HuH-7.5 (cell line): ENCODE data around the gene ALPK3.

Experiments used
- DNase-seq: peaks from one replicate; pipeline ENCODE4 v3.0.0; 2011; ENCODE audit warnings: low spot score

Gene ALPK3

GRCh38 chr15:84816694-84817465, at the start of gene ALPK3:
Gene ALPK3 (plus strand): TSS chr15:84817356. CDS start chr15:84817453, 97 bp downstream.
- DNase-seq: no peak

DNA sequence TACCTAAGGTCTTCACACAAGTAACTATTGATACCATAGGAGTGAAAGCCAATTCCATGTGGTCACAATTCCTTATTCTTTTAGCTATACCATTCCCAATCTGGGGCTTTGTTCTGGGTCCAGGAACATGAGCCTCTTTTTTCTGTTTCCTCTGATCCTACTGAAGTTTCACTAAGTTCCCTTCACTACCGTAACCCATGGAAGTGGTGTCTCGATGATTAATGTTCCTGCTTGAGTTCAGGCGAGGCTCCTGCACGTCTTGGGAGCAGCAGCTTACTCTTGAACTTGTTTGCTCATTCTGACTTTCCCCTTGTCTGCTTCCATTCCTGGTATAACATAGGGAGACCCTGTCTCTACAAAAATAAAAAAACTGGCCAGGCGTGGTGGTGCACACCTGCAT, 45.1 kb upstream of the ALPK3 start:
- no peak for DNase-seq

GRCh38 chr15:84772467-84772866, 44.7 kb upstream of the ALPK3 start:
- no peak for DNase-seq

DNA sequence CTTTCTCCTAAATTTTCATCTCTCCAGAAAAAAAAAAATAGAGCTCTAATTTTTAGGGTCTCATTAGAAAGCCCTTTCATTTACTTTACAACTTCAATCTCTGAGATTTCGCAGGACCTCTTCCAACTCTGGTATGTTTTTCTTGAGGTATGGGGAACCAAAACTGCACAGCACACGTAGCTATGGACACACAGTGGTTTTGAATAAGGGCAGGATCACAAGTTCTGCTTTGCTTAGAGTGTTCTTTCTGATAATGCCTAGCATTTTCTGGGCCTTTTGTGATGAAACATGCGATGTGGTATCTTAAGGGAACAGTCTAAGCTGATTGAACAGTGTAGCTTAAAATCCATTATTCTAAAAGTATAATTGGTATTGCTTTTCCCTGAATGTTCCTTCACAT, 43.4 kb upstream of the ALPK3 start:
- DNase-seq: no peak

DNA sequence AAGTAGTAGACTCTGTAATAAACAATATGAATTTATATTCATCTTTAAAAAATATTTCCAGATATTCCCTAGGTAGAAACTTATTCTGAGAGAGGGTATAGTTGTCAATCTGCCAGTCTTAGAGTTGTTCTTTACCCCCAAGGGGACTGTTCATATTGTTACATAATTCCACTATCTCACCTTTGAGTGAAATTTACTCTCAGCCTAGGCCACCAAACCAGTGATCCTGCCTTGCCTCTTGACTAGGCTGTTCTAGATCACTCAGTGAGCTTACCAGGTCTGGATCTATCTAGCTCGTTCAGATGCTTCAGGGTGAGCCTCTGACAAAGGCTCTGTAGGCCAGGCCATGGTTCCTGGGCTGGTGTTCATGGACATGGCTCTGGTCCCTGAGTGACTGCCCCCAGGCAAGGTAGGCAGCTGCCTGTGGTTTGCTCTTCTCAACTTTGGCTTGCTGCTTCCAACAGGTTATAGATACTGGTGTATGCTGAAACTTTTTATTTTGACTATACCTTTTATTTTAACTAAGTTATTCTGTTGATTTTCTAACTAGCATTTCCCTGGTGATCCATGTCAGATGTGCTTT, 41.2 kb upstream of the ALPK3 start:
- DNase-seq: no peak

GRCh38 chr15:84778194-84778593, 39.0 kb upstream of the ALPK3 start:
- DNase-seq: no peak

DNA sequence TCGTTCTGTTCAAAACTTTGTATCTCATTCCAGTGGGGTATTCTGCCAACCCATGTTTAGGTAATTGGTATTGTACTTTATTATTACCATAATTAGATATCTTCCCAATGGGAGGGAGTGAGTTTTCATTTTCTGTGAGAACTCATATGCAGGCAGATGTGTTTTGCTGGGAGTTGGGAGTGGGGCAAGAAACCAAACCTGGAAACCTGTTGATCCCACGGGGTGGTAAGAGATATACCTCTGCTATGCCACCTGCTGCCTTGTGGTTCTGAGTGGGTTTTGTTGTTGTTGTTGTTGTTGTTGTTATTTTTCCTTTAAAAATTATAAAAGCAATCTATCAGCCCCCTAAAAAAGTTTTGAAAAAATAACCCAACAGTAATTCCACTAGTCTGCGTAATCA, 36.7 kb upstream of the ALPK3 start:
- DNase-seq: no peak

GRCh38 chr15:84781495-84781894, 35.7 kb upstream of the ALPK3 start:
- DNase-seq: no peak

DNA sequence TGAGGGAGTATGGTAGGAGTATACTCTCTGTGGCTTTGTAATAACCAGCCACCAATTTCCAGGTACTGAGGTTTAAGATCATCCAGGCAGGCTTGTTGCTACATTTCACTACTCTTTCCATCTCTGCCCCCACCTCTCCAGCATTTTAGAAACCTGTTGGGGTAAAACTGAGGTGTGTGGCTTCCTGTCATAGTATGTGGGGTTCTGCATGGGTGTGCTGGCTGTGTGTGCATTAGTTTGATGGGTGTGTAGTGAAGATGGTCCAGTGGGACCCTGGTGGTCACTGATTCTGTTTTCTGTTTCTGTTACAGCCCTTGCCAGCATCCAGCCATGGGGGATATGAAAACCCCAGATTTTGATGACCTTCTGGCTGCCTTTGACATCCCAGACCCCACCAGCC, 34.8 kb upstream of the ALPK3 start:
- DNase-seq: no peak

GRCh38 chr15:84783493-84784251, 33.5 kb upstream of the ALPK3 start:
- no peak for DNase-seq

- no peak for DNase-seq
Measured at GRCh38 chr15:84784262-84784661, 32.9 kb upstream of the ALPK3 start.

- DNase-seq: no peak
Measured at GRCh38 chr15:84785053-84785452, 32.1 kb upstream of the ALPK3 start.

DNA sequence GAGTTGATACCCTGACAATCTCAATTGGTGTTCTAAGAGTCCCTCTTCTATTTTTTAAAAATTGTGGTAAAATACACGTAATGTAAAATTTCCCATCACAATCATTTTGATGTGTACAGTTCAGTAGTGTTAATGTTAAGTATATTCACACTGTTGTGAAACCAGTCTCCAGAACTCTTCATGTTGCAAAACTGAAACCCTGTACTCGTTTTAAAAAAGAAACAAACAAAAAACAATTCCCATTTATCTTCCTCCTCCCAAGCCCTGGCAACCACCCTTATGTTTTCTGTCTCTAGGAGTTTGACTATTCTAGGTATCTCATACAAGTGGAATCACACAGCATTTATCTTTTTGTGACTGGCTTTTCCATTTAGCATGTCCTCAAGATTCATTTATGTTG, 28.7 kb upstream of the ALPK3 start:
- no peak for DNase-seq

DNA sequence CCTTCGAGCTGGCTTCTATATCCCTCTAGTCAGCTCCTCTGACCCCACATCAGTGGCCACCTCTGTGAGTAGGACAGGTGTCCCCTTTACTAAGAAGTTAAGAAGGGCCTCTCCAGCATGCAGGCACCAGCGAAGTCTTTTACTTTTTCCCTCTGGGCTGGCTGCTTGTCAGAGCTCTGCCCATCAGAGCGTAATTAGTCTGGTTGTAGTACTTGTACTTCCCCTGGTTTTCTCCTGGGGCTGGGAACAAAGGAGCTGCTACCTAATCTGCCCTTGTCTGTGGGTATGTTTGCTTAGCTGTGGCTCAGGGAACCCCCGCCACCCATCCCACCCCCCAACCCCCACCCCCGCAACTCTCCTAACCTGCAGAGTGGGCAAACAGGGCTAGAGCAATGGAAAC, 27.4 kb upstream of the ALPK3 start:
- DNase-seq: no peak

GRCh38 chr15:84790676-84791075, 26.5 kb upstream of the ALPK3 start:
- no peak for DNase-seq

DNA sequence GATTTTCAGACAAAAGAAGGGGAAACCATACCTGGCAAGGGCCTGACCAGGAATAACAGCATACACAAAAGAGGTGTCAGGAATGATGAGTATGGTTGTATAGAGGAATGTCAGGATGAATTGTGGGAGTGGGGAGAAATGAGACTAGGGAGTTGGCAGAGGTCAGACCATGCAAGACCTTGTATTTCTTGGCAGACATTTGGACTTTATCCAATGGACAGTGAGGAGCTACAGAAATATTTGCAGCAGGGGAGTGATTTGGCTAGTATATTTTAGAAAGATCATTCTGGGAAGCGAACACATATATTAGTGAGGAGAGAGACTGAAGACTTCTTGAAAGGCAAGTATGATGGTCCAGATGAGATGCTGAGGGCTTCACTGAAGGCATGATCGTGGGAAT, 25.4 kb upstream of the ALPK3 start:
- DNase-seq: no peak

DNA sequence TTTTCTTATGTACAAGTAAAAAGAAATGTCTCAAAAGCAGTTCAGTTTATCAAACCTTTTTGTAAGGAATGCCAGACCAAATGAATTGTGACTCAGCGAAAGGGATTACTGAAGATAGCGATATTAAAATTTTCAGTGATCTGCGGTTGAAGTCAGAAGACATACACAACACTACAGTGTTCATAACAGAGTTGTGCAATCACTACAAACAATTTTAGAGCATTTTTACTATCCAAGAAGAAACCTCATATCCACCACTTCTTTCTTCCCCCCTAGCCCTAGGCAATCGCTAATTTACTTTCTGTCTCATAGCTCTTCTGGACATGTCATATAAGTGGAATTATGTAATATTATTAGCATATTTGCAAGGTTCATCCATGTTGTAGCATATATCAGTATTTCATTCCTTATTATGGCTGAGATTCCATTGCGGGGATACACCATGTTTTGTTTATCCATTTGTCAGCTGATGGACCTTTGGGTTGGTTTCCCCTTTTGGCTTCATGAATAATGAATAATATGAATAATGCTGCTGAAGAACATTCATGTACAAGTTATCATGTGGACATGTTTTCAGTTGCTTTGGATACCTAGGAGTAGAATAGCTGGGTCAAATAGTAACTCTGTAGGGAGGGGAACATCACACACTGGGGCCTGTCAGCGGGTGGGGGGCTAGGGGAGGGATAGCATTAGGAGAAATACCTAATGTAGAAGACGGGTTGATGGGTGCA, 23.6 kb upstream of the ALPK3 start:
- no peak for DNase-seq

GRCh38 chr15:84794162-84794547, 23.0 kb upstream of the ALPK3 start:
- no peak for DNase-seq

DNA sequence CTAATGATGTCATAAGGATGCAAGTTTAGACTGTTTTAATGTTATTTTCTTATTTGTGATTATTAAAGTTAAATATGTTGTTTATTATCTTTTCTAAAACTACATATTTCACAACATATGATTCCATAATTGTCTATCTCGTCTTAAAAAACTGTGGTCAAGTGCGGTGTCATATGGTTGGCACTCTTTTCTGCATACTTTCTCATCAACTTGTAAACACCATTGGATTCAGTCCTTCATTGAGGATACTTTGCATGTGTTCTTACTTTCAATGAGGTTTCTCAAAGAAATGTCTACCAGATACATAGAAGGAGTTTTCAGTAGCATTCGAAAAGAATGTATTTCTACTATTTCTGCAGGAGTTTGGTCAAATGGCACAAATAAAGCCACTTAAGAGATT, 22.0 kb upstream of the ALPK3 start:
- DNase-seq: no peak

GRCh38 chr15:84797212-84797611, 19.9 kb upstream of the ALPK3 start:
- no peak for DNase-seq

GRCh38 chr15:84797801-84798200, 19.4 kb upstream of the ALPK3 start:
- DNase-seq: no peak

DNA sequence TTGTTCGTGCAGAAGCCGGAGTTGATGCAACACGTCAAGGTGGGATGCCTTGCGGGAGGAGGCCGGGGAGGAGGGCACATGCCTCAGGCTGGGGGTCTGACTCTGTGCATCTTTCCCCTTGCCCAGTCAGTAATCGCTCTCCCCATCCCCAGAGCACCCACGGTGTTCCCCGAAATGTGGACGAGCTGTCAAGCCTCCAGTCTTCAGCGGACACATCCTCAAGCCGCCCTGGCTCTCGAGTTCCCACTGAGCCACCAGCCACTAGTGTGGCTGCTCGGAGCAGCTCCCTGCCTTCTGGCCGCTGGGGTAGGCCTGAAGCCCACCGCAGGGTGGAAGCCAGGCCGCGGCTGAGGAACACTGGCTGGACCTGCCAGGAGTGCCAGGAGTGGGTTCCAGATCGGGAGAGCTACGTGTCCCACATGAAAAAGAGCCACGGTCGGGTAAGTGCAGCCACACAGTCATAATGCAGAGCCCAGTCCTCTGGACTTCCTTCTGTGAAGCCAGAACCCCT, 18.7 kb upstream of the ALPK3 start:
- DNase-seq: no peak
